PFSK-1 (cell line): ENCODE data around the gene CNGB1.

Source experiments
- POLR2AphosphoS5 ChIP-seq: IDR thresholded peaks from 2 replicates; pipeline ENCODE4 v1.6.1; 2012; ENCODE audit warnings: low read depth, mild to moderate bottlenecking, control low read depth, low read length, moderate library complexity
- REST ChIP-seq, 2 experiments: IDR thresholded peaks; 2 replicates each; pipeline versions ENCODE4 v1.6.1 to v1.8.0; 2011 to 2012; ENCODE audit warnings: low read depth in 2 of 2, low read length in 2 of 2, control low read depth in 1 of 2, inconsistent platforms in 1 of 2, mild to moderate bottlenecking in 1 of 2, moderate library complexity in 1 of 2; ENCODE audit not compliant: insufficient read depth in 1 of 2
- SIN3A ChIP-seq: IDR thresholded peaks from 2 replicates; pipeline ENCODE4 v1.6.1; 2012; ENCODE audit warnings: mild to moderate bottlenecking, low read length, moderate library complexity, borderline replicate concordance; ENCODE audit not compliant: insufficient read depth
- TAF1 ChIP-seq: IDR thresholded peaks from 2 replicates; pipeline ENCODE4 v1.6.1; 2012; ENCODE audit warnings: low read length, control low read depth, borderline replicate concordance; ENCODE audit not compliant: insufficient read depth

DNA sequence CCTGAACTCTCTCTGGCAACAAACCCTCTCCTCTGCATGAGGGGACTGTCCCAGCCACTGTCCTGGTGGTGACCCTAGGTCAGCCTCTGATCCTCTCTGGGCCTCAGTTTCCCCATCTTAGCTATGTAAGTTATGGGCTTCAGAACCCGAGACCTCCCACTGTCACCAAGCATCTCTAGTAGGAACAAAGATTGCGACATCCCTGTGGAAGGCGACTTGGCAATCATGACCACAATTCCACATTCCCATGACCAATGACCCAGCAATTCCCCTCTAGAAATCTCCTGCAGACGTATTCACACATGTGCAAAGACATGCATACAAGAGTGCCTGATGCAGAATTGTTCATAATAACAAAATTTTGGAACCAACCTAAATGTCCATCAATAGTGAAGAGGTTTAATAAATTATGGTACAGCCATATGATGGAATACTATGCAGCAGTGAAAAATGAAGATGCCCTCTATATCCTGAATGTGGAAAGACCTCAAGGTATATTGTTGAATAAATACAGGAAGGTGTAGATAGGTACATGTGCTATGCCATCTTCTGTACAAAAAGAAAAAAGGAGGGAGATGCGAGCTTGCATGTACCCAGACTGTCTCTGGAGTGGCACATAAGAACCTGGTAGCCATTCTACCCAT, 21.2 kb downstream of the CNGB1 start:
- no peak for TF ChIP-seq POLR2AphosphoS5
- no peak for TF ChIP-seq REST (IDR thresholded peaks at IDR 0.05; ENCODE audit: insufficient read depth in 1 of 2, low read depth in 2 of 2, low read length in 2 of 2)
- TF ChIP-seq TAF1 = no peak
- TF ChIP-seq SIN3A = no peak
